Neuronal stem cell (in vitro differentiated cells): Measurements from ENCODE around the gene MIS18BP1.
"Not testable (repeated sequence)": the region's sequence is repeated elsewhere in the genome, so short reads cannot be mapped to it uniquely, and the experiment has no call there.

ENCODE experiments used
- DNase-seq: peaks from one replicate; pipeline ENCODE4 v3.0.0-alpha.2; 2013; ENCODE audit warnings: low spot score
- H2AFZ ChIP-seq: one replicate; pipeline ENCODE4 v1.6.1; 2013; ENCODE audit warnings: mild to moderate bottlenecking, low read length, inconsistent platforms
- H2AK5ac ChIP-seq: 2 replicates; pipeline ENCODE4 v1.6.1; 2013; ENCODE audit warnings: low read depth, mild to moderate bottlenecking, inconsistent platforms, low read length, moderate library complexity, mixed read lengths
- H2BK120ac ChIP-seq: 2 replicates; pipeline ENCODE4 v1.6.1; 2013; ENCODE audit warnings: low read depth, mild to moderate bottlenecking, inconsistent platforms, low read length, moderate library complexity, mixed read lengths
- H2BK12ac ChIP-seq: one replicate; pipeline ENCODE4 v1.6.1; 2013; ENCODE audit warnings: low read length, inconsistent platforms
- H2BK15ac ChIP-seq: 2 replicates; pipeline ENCODE4 v1.6.1; 2013; ENCODE audit warnings: mild to moderate bottlenecking, low read length, inconsistent platforms, mixed read lengths
- H2BK5ac ChIP-seq: one replicate; pipeline ENCODE4 v1.6.1; 2013; ENCODE audit warnings: inconsistent platforms, mild to moderate bottlenecking, low read length, moderate library complexity
- H3K14ac ChIP-seq: one replicate; pipeline ENCODE4 v1.6.1; 2013; ENCODE audit warnings: low read length, inconsistent platforms
- H3K18ac ChIP-seq: 2 replicates; pipeline ENCODE4 v1.6.1; 2013; ENCODE audit warnings: low read length, inconsistent platforms
- H3K23ac ChIP-seq: 2 replicates; pipeline ENCODE4 v1.6.1; 2013; ENCODE audit warnings: low read depth, mild to moderate bottlenecking, mixed read lengths, low read length, inconsistent platforms; ENCODE audit not compliant: poor library complexity
- H3K27ac ChIP-seq: replicated peaks from 3 replicates; pipeline ENCODE4 v1.5.1; 2013; ENCODE audit warnings: low read length, inconsistent platforms
- H3K27me3 ChIP-seq, 3 experiments: 2 replicates each; pipeline ENCODE4 v1.6.1; 2013; ENCODE audit warnings: low read length in 3 of 3, mild to moderate bottlenecking in 2 of 3, inconsistent platforms in 1 of 3, low read depth in 1 of 3, mixed read lengths in 1 of 3, moderate library complexity in 1 of 3; ENCODE audit not compliant: control insufficient read depth in 3 of 3, insufficient read depth in 3 of 3
- H3K36me3 ChIP-seq, 2 donors: replicated peaks in 1 of 2; 2 replicates each; pipeline ENCODE4 v1.6.1; 2013; ENCODE audit warnings: low read length in 2 of 2; ENCODE audit not compliant: control insufficient read depth in 2 of 2, insufficient read depth in 2 of 2
- H3K4ac ChIP-seq: 2 replicates; pipeline ENCODE4 v1.6.1; 2013; ENCODE audit warnings: inconsistent platforms, mild to moderate bottlenecking, low read length, moderate library complexity
- H3K4me1 ChIP-seq, 2 donors: 1 replicate in 1 of 2; 2 replicates in 1 of 2; pipeline ENCODE4 v1.6.1; 2013; ENCODE audit warnings: low read length in 2 of 2, low read depth in 1 of 2; ENCODE audit not compliant: control insufficient read depth in 2 of 2, insufficient read depth in 1 of 2
- H3K4me2 ChIP-seq: one replicate; pipeline ENCODE4 v1.6.1; 2013; ENCODE audit warnings: mild to moderate bottlenecking, low read length, inconsistent platforms; ENCODE audit not compliant: insufficient read depth, poor library complexity, severe bottlenecking
- H3K4me3 ChIP-seq, 2 donors: 2 replicates each; pipeline ENCODE4 v1.5.1; 2013; ENCODE audit warnings: low read length in 2 of 2, mild to moderate bottlenecking in 2 of 2, inconsistent platforms in 1 of 2, moderate library complexity in 1 of 2
- H3K79me1 ChIP-seq: one replicate; pipeline ENCODE4 v1.6.1; 2013; ENCODE audit warnings: low read depth, mild to moderate bottlenecking, inconsistent platforms, low read length, moderate library complexity
- H3K9ac ChIP-seq: one replicate; pipeline ENCODE4 v1.6.1; 2013; ENCODE audit warnings: mild to moderate bottlenecking, low read depth, low read length, inconsistent platforms; ENCODE audit not compliant: poor library complexity
- H3K9me3 ChIP-seq, 2 donors: replicated peaks in 1 of 2; 2 replicates each; pipeline versions ENCODE3 to v1.6.1; 2013; ENCODE audit warnings: low read length in 2 of 2, mild to moderate bottlenecking in 2 of 2, inconsistent platforms in 1 of 2, low read depth in 1 of 2, mixed read lengths in 1 of 2, moderate library complexity in 1 of 2; ENCODE audit not compliant: control insufficient read depth in 2 of 2, insufficient read depth in 1 of 2
- H4K8ac ChIP-seq: one replicate; pipeline ENCODE4 v1.6.1; 2013; ENCODE audit warnings: low read depth, mild to moderate bottlenecking, inconsistent platforms, low read length, moderate library complexity
- H4K91ac ChIP-seq: one replicate; pipeline ENCODE4 v1.6.1; 2013; ENCODE audit warnings: low read length, low read depth, mild to moderate bottlenecking, inconsistent platforms; ENCODE audit not compliant: poor library complexity
- WGBS, 2 donors: extraction: QIAGEN DNeasy Blood & Tissue Kit; methylation state at CpG; one replicate each; pipeline ENCODE4 v1.1.7; 2013; ENCODE audit warnings: missing lambda C conversion rate in 2 of 2, mixed read lengths in 1 of 2; ENCODE audit not compliant: insufficient read length in 2 of 2, insufficient replicate concordance in 1 of 2; ENCODE audit errors: extremely low coverage in 2 of 2; 5-methylcytosine and 5-hydroxymethylcytosine counted together

Gene MIS18BP1

DNA sequence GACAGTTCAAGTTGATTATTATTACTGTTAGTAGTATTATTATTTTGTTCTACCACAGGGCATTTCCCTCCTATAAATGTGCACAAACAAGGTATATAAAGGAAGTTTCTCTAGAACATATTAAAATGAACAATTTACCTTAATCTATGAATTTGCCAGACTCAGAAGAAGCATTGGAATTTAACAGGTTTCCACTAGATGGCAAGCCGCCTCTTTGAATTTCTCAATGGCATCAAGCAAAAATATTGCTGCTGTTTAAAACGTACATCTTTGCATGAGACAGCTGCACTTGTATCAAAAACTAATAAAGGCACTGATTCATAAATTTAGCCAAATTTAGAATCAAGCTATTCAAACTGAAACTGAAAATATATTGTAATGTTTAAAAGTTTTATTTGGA, 34.6 kb upstream of the MIS18BP1 start:
- Histone ChIP-seq H3K4ac (no peak overlapping the region), H3K18ac (no peak overlapping the region), H2BK15ac (no peak overlapping the region), H3K9me3 (no peaks in the 10 kb centered on the region), H3K4me1 (no peaks in the 10 kb centered on the region), H2BK120ac (no peak overlapping the region), H3K9ac (no peak overlapping the region), H3K23ac (no peak overlapping the region), H3K4me2 (no peak overlapping the region), H3K27ac (no peak overlapping the region), H2AFZ (no peak overlapping the region), H2BK12ac (no peak overlapping the region), H2BK5ac (no peak overlapping the region), H4K91ac (no peak overlapping the region), H4K8ac (no peak overlapping the region), H3K79me1 (no peaks in the 10 kb centered on the region), H2AK5ac (no peak overlapping the region), H3K14ac (no peak overlapping the region), H3K4me3 (no peak overlapping the region), H3K36me3 (no peaks in the 10 kb centered on the region), H3K27me3 (no peaks in the 10 kb centered on the region)
- no peak for DNase-seq
- WGBS, 2 donors = no CpG with 5 or more reads among the region's 2 CpGs

DNA sequence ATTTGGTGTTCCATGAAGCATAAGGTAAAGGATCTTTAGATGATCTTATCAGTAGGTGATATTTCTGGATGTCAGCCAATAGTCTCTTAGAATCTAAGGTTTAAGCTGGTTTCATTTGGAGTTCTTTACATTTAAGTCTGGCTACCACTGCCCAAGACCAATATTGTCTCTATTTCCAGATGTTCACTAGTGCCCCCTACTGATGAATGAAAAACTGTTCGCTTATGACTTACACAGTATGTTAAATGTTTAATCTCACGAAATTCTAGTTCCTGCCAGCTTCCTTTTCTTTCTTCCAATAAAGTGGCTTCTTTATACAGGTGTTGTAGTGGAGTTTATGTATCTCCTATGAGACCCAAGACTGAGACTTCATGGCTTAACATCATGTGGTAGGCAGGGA, 31.8 kb upstream of the MIS18BP1 start:
- Histone ChIP-seq H3K18ac (no peak overlapping the region), H4K8ac (no peak overlapping the region), H2BK12ac (no peak overlapping the region), H3K9ac (no peak overlapping the region), H3K4me1 (no peaks in the 10 kb centered on the region), H3K4me3 (no peak overlapping the region), H3K79me1 (no peaks in the 10 kb centered on the region), H2AFZ (no peak overlapping the region), H2BK15ac (no peak overlapping the region), H4K91ac (no peak overlapping the region), H3K27me3 (no peaks in the 10 kb centered on the region), H2BK120ac (no peak overlapping the region), H3K4me2 (no peak overlapping the region), H2BK5ac (no peak overlapping the region), H3K9me3 (peaks cover 0 to 1% of the 10 kb centered on the region in 2 donors), H2AK5ac (no peak overlapping the region), H3K14ac (no peak overlapping the region), H3K27ac (no peak overlapping the region), H3K4ac (no peak overlapping the region), H3K23ac (no peak overlapping the region), H3K36me3 (no peaks in the 10 kb centered on the region)
- no CpG with 5 or more reads among the region's 2 CpGs for WGBS, 2 donors
- DNase-seq = no peak

DNA sequence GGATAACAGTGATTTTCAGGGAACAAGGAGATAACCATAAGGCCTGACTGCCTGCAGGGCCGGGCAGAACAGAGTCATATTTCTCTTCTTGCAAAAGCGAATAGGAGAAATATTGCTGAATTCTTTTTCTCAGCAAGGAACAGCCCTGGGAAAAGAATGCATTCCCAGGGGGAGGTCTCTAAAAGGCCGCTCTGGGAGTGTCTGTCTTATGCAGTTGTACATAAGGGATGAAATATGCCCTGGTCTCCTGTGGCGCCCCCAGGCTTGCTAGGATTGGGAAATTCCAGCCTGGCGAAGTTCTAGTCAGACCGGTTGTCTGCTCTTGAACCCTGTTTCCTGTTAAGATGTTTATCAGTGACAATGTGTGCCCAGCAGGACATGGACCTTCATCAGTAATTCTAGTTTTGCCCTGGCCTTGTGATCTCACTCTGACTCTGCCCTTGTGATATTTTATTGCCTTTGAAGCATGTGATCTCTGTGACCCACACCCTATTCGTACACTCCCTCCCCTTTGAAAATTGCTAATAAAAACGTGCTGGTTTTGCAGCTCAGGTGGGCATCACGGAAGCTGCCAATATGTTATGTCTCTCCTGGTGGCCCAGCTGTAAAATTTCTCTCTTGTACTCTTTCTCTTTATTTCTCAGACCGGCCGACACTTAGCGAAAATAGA, 28.9 kb upstream of the MIS18BP1 start:
- not testable (repeated sequence) for H3K4me1 ChIP-seq, H3K9ac ChIP-seq, H3K4me3 ChIP-seq, H3K36me3 ChIP-seq, H2BK120ac ChIP-seq, H2BK15ac ChIP-seq, H4K8ac ChIP-seq, H2AK5ac ChIP-seq, H3K79me1 ChIP-seq, H2BK12ac ChIP-seq, H3K9me3 ChIP-seq, H3K4me2 ChIP-seq, H3K18ac ChIP-seq, H4K91ac ChIP-seq, H2AFZ ChIP-seq, H2BK5ac ChIP-seq, H3K27ac ChIP-seq, H3K23ac ChIP-seq, H3K4ac ChIP-seq, H3K27me3 ChIP-seq, DNase-seq, H3K14ac ChIP-seq
- WGBS, 2 donors = no CpG with 5 or more reads among the region's 12 CpGs

DNA sequence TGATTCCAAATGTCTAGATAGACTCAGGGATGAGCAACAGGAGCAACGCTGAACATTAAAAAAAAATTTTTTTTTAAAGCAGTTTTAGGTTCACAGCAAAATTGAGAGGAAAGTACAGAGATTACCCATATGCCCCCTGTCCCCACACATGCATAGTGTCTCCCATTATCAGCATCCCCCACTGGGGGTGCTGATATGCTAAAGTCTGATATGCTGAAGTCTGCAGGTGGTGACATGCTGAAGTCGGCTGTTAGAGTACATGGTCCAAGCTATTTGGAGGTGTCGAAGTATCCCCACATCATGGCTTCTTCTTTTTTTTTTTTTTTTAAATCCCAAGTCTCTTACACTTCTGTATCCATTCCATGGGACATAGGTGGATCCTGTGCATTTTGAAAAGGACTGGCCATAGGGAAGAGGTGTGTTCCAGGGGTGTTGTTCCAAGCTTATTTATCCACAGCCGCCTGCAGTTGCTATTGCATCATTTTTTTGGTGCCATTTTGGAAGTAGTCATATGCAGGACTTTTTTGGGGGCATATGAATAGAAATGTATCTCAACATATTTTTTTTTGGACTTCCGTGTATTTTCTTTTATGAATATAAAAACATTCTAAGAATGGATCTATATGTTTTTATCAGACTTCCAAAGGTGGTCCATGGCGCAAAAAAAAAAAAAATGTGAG, 19.0 kb upstream of the MIS18BP1 start:
- H3K4me1 ChIP-seq = no peaks in the 10 kb centered on the region
- H2AK5ac ChIP-seq = no peak overlapping the region
- no peak overlapping the region for H2BK5ac ChIP-seq
- no peak overlapping the region for H2BK12ac ChIP-seq
- WGBS, 2 donors = no CpG with 5 or more reads among the region's 6 CpGs
- H3K4ac ChIP-seq = no peak overlapping the region
- H3K36me3 ChIP-seq = no peaks in the 10 kb centered on the region
- no peak overlapping the region for H4K91ac ChIP-seq
- no peak overlapping the region for H3K23ac ChIP-seq
- H3K27me3 ChIP-seq = no peaks in the 10 kb centered on the region
- no peak overlapping the region for H3K4me2 ChIP-seq
- no peaks in the 10 kb centered on the region for H3K79me1 ChIP-seq
- no peak for DNase-seq
- no peak overlapping the region for H2BK15ac ChIP-seq
- no peak overlapping the region for H3K14ac ChIP-seq
- no peak overlapping the region for H3K27ac ChIP-seq
- no peak overlapping the region for H3K9ac ChIP-seq
- no peak overlapping the region for H3K4me3 ChIP-seq
- no peak overlapping the region for H2BK120ac ChIP-seq
- H4K8ac ChIP-seq = no peak overlapping the region
- no peak overlapping the region for H3K18ac ChIP-seq
- H3K9me3 ChIP-seq = no peaks in the 10 kb centered on the region
- no peak overlapping the region for H2AFZ ChIP-seq
